GM12875 (cell line): ENCODE data around the gene GDF15.
A peak's percentile ranks its signal among the peaks of the same experiment; 100 is the strongest.

ENCODE experiments used
- H3K4me3 ChIP-seq: one replicate; pipeline ENCODE4 v1.5.1; 2011; ENCODE audit warnings: low read depth, low read length, control low read depth
- CTCF ChIP-seq: IDR thresholded peaks from 2 replicates; pipeline ENCODE4 v1.5.1; 2011; ENCODE audit warnings: low read depth, mild to moderate bottlenecking, control low read depth, inconsistent platforms, low read length, moderate library complexity, borderline replicate concordance; ENCODE audit not compliant: insufficient read depth

The GDF15 gene

GRCh38 chr19:18406749-18407148, 20.8 kb downstream of the GDF15 start:
- H3K4me3 ChIP-seq = no peak overlapping the region
- no peak for TF ChIP-seq CTCF

GRCh38 chr19:18408053-18408476, 22.1 kb downstream of the GDF15 start:
- H3K4me3 ChIP-seq = no peak overlapping the region
- peak; percentile 60 for TF ChIP-seq CTCF

- no peak for TF ChIP-seq CTCF
Measured at GRCh38 chr19:18412610-18413239, 26.8 kb downstream of the GDF15 start.

GRCh38 chr19:18414504-18415177, 28.7 kb downstream of the GDF15 start:
- no peak for TF ChIP-seq CTCF
- H3K4me3 ChIP-seq = peak overlapping the region; percentile 24

More at GRCh38 chr19:18412610-18413239, 26.8 kb downstream of the GDF15 start:
- no peak overlapping the region for H3K4me3 ChIP-seq

GRCh38 chr19:18415178-18415867, 29.4 kb downstream of the GDF15 start:
- no peak for TF ChIP-seq CTCF
- peak overlapping the region; percentile 24 for H3K4me3 ChIP-seq

GRCh38 chr19:18416778-18417249, 30.9 kb downstream of the GDF15 start:
- H3K4me3 ChIP-seq = peak overlapping the region; percentile 48
- TF ChIP-seq CTCF = no peak
